Neural progenitor cell (in vitro differentiated cells): ENCODE measurements around the gene SLC25A44. TPM values are rescaled to one million over a fixed set of nuclear protein-coding genes. Genes with fewer than 3 reads are reported as not detected.
A peak's percentile ranks its signal among the peaks of the same experiment; 100 is the strongest.

Source experiments
- DNase-seq: peaks from one replicate; pipeline ENCODE4 v3.0.0-alpha.2; 2016; ENCODE audit warnings: low spot score
- H2AFZ ChIP-seq: fragments of 200-600 bp; sonication (generic); replicated peaks from 2 replicates; pipeline ENCODE4 v1.6.1; 2016; ENCODE audit warnings: antibody characterized with exemption
- H3F3A ChIP-seq: fragments of 200-600 bp; sonication (generic); 2 replicates; pipeline ENCODE4 v1.6.1; 2016; ENCODE audit warnings: antibody characterized with exemption, low read depth
- H3K27ac ChIP-seq: fragments of 200-600 bp; sonication (generic); 2 replicates; pipeline ENCODE4 v1.5.1; 2016; ENCODE audit warnings: mild to moderate bottlenecking
- H3K27me3 ChIP-seq: fragments of 200-600 bp; sonication (generic); 2 replicates; pipeline ENCODE4 v1.6.1; 2016; ENCODE audit warnings: mild to moderate bottlenecking, moderate library complexity
- H3K36me3 ChIP-seq: fragments of 200-600 bp; sonication (generic); 2 replicates; pipeline ENCODE4 v1.5.1; 2016
- H3K4me1 ChIP-seq: fragments of 200-600 bp; sonication (generic); 2 replicates; pipeline ENCODE4 v1.6.1; 2016; ENCODE audit warnings: mixed run types
- H3K4me2 ChIP-seq: fragments of 200-600 bp; sonication (generic); 2 replicates; pipeline ENCODE4 v1.6.1; 2016
- H3K4me3 ChIP-seq: fragments of 200-600 bp; sonication (generic); 2 replicates; pipeline ENCODE4 v1.5.1; 2016
- H3K79me2 ChIP-seq: fragments of 200-600 bp; sonication (generic); 2 replicates; pipeline ENCODE4 v1.6.1; 2016; ENCODE audit warnings: low read depth
- H3K9ac ChIP-seq: fragments of 200-600 bp; sonication (generic); 2 replicates; pipeline ENCODE4 v1.6.1; 2016
- H3K9me3 ChIP-seq: fragments of 200-600 bp; sonication (generic); 2 replicates; pipeline ENCODE4 v1.5.1; 2016; ENCODE audit warnings: low read depth
- H4K20me1 ChIP-seq: fragments of 200-600 bp; sonication (generic); 2 replicates; pipeline ENCODE4 v1.6.1; 2016; ENCODE audit warnings: low read depth
- H3K27ac Mint-ChIP-seq: 3 replicates; pipeline ENCODE4 v1.8.0; 2021; ENCODE audit warnings: mixed read lengths
- H3K27me3 Mint-ChIP-seq: 2 replicates; pipeline ENCODE4 v1.8.0; 2022; ENCODE audit warnings: low read depth, mild to moderate bottlenecking, inconsistent platforms, moderate library complexity, mixed read lengths; ENCODE audit not compliant: insufficient read depth
- H3K36me3 Mint-ChIP-seq: 3 replicates; pipeline ENCODE4 v1.8.0; 2021; ENCODE audit warnings: mixed read lengths
- H3K4me1 Mint-ChIP-seq: 3 replicates; pipeline ENCODE4 v1.8.0; 2021; ENCODE audit warnings: mixed read lengths
- H3K4me3 Mint-ChIP-seq: 3 replicates; pipeline ENCODE4 v1.8.0; 2021; ENCODE audit warnings: mild to moderate bottlenecking, moderate library complexity, mixed read lengths
- H3K9me3 Mint-ChIP-seq: 3 replicates; pipeline ENCODE4 v1.8.0; 2020; ENCODE audit warnings: mixed read lengths
- CTCF ChIP-seq: fragments of 200-600 bp; sonication (generic); IDR thresholded peaks from 2 replicates; pipeline ENCODE4 v1.5.1; 2017; ENCODE audit warnings: antibody characterized with exemption, mild to moderate bottlenecking
- EZH2 ChIP-seq: fragments of 200-600 bp; sonication (generic); IDR thresholded peaks from 2 replicates; pipeline ENCODE4 v1.6.1; 2017; ENCODE audit warnings: antibody characterized with exemption, mild to moderate bottlenecking, moderate library complexity
- EZH2phosphoT487 ChIP-seq: fragments of 200-600 bp; sonication (generic); IDR thresholded peaks from 2 replicates; pipeline ENCODE4 v1.6.1; 2017; ENCODE audit warnings: antibody characterized with exemption
- total RNA-seq: library from RNA; depleted of rRNA; stranded (reverse); fragments of >200 nt; gene quantifications from 2 replicates; pipeline ENCODE4 v1.2.3, GENCODE V29; 2015; ENCODE audit warnings: low replicate concordance

The SLC25A44 gene
- total RNA-seq, 1 donor from 2014 or later = 4.6 TPM

DNA sequence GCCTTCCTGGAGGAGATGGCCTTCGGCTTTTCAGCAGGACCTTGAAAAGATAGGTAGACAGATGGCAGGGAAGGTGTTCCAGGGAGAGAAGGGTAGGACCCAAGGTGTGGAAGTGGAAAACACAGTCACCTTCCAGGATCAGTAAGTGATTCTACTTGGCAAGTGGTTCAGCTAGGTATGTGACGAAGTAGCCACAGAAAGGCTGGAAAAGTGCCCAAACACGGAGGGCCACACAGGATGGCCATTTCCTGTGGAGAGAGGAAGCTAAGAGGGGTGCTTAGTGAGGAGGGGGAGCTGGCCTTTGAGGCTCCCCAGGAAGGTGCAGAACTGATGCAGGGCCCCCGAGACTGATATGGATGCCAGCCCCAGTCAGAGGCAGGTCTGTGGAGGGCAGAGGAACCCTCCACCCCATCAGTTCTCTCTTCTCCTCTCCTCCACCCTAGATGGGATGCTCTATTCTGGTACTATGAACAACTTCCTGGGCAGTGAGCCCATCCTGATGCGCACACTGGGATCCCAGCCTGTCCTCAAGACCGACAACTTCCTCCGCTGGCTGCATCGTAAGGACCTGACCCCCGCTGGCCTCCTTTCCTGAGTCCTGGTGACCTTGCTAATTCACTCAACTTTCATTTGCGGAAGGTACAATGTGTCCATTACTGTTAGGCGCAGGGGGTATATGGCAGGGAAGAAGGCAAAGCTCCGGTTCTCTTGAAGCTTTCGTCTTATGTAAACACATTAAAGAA, 33.7 kb upstream of the SLC25A44 start:
- H2AFZ ChIP-seq = peak overlapping the region; percentile 100
- peak overlapping the region; percentile 92 for H3K27ac Mint-ChIP-seq
- no peak overlapping the region for H3K9ac ChIP-seq
- no peak for DNase-seq
- H3K27ac ChIP-seq = no peak overlapping the region
- H3K36me3 ChIP-seq = no peaks in the 10 kb centered on the region
- no peaks in the 10 kb centered on the region for H3K9me3 Mint-ChIP-seq
- H3K36me3 Mint-ChIP-seq = no peaks in the 10 kb centered on the region
- peaks cover 33% of the 10 kb centered on the region for H3K4me1 Mint-ChIP-seq
- H3K27me3 Mint-ChIP-seq = peaks cover 11% of the 10 kb centered on the region
- peaks cover 8% of the 10 kb centered on the region for H3F3A ChIP-seq
- H4K20me1 ChIP-seq = no peaks in the 10 kb centered on the region
- H3K4me2 ChIP-seq = peak overlapping the region; percentile 91
- no peak for TF ChIP-seq EZH2phosphoT487
- no peak for TF ChIP-seq EZH2
- no peak for TF ChIP-seq CTCF
- no peaks in the 10 kb centered on the region for H3K79me2 ChIP-seq
- H3K4me3 ChIP-seq = peak overlapping the region; percentile 50
- H3K4me3 Mint-ChIP-seq = peak overlapping the region; percentile 78
- H3K4me1 ChIP-seq = peaks cover 5% of the 10 kb centered on the region
- peaks cover 7% of the 10 kb centered on the region for H3K27me3 ChIP-seq
- no peaks in the 10 kb centered on the region for H3K9me3 ChIP-seq

GRCh38 chr1:156160743-156161171, 33.1 kb upstream of the SLC25A44 start:
- H3K4me1 ChIP-seq = peaks cover 5% of the 10 kb centered on the region
- H3K4me3 ChIP-seq = peak overlapping the region; percentile 50
- H3K27me3 ChIP-seq = peaks cover 7% of the 10 kb centered on the region
- no peaks in the 10 kb centered on the region for H3K36me3 ChIP-seq
- Mint-ChIP-seq H3K4me1 (peaks cover 33% of the 10 kb centered on the region), H3K27me3 (peaks cover 10% of the 10 kb centered on the region), H3K27ac (peak overlapping the region; percentile 60), H3K36me3 (no peaks in the 10 kb centered on the region), H3K4me3 (peak overlapping the region; percentile 78), H3K9me3 (peaks cover 2% of the 10 kb centered on the region)
- peak overlapping the region; percentile 91 for H3K4me2 ChIP-seq
- H3K9ac ChIP-seq = no peak overlapping the region
- peak; percentile 90 for DNase-seq
- H3F3A ChIP-seq = peaks cover 8% of the 10 kb centered on the region
- no peak for TF ChIP-seq CTCF
- TF ChIP-seq EZH2phosphoT487 = no peak
- no peak for TF ChIP-seq EZH2
- no peaks in the 10 kb centered on the region for H3K79me2 ChIP-seq
- H2AFZ ChIP-seq = peak overlapping the region; percentile 100
- H3K9me3 ChIP-seq = no peaks in the 10 kb centered on the region
- no peaks in the 10 kb centered on the region for H4K20me1 ChIP-seq
- no peak overlapping the region for H3K27ac ChIP-seq

DNA sequence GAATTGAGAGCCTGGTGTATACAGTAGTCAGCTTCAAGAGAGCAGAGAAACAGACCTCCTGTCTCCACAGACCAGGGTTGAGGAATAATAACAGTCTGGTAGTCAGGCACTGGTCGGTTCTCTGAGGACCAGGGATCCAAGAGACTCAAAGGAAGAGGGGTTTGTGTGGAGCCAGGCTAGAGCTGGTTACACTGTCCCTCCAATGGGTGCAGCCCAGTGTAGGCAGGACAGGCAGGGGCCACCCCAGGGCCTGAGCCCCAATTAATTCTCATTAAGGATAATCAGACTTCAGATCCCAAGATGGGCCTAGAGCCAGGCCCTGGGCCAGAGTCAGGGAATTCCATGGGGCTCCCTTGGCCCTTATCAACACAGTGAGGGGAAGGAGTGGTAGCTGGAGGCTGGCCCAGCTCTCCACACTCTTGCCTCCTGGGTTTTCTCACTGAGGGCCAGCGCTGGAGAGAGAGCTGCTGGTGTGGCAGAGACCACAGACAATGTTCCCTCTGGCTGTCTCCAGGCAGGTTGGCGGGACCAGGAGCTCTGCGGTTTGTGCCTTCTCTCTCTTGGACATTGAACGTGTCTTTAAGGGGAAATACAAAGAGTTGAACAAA, 31.4 kb upstream of the SLC25A44 start:
- no peak for DNase-seq
- no peaks in the 10 kb centered on the region for H3K9me3 ChIP-seq
- no peak overlapping the region for H3K9ac ChIP-seq
- Mint-ChIP-seq H3K27ac (peak overlapping the region; percentile 63), H3K4me1 (peaks cover 35% of the 10 kb centered on the region), H3K36me3 (peaks cover 2% of the 10 kb centered on the region), H3K9me3 (peaks cover 2% of the 10 kb centered on the region), H3K27me3 (peaks cover 10% of the 10 kb centered on the region), H3K4me3 (peak overlapping the region; percentile 21)
- TF ChIP-seq EZH2phosphoT487 = no peak
- TF ChIP-seq EZH2 = no peak
- no peak for TF ChIP-seq CTCF
- H3K27me3 ChIP-seq = peaks cover 7% of the 10 kb centered on the region
- H3K79me2 ChIP-seq = no peaks in the 10 kb centered on the region
- H3K4me3 ChIP-seq = no peak overlapping the region
- H3F3A ChIP-seq = peaks cover 8% of the 10 kb centered on the region
- H2AFZ ChIP-seq = no peak overlapping the region
- no peak overlapping the region for H3K4me2 ChIP-seq
- H4K20me1 ChIP-seq = no peaks in the 10 kb centered on the region
- no peak overlapping the region for H3K27ac ChIP-seq
- no peaks in the 10 kb centered on the region for H3K36me3 ChIP-seq
- peaks cover 5% of the 10 kb centered on the region for H3K4me1 ChIP-seq
